ENCODE results near the gene ATP7A. TPM values are rescaled to one million over a fixed set of nuclear protein-coding genes. Genes with fewer than 3 reads are reported as not detected.
A peak's percentile ranks its signal among the peaks of the same experiment; 100 is the strongest.
"Not testable (repeated sequence)": the region's sequence is repeated elsewhere in the genome, so short reads cannot be mapped to it uniquely, and the experiment has no call there.

ATP7A gene
- total and polyA plus RNA-seq, 2 experiments from 2014 or later = 5.4 to 8.4 TPM

DNA sequence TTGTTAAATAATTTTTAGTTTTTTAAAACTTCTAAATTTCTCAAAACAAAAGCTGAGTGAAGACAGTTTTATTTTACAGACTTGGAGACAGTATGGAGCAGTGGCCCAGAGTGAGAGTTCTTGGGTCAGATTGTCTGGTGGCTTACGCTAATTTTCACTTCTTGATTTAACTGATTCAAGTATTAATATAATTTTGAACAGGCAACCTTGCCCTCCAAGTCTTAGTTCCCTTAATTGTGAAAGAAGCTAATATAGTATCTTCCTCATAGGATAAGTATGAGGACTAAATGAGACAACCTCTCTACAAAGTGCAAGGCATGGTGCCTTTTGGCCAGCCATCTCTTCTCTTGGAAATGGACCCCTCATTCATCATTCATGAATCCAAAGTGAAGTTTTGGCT, 25.4 kb downstream of the ATP7A start:
- DNase-seq (ENCODE audit: low read depth in 1 of 2, low spot score in 1 of 2) = no peak
- H3K36me3 ChIP-seq = no peaks in the 10 kb centered on the region
- no peak overlapping the region for H3K27ac ChIP-seq
- no peaks in the 10 kb centered on the region for H3K4me1 ChIP-seq (ENCODE audit: low read depth)
- no peaks in the 10 kb centered on the region for H3K9me3 ChIP-seq (ENCODE audit: low read depth)
- no peaks in the 10 kb centered on the region for H3K27me3 ChIP-seq
- TF ChIP-seq, protein P1, sequence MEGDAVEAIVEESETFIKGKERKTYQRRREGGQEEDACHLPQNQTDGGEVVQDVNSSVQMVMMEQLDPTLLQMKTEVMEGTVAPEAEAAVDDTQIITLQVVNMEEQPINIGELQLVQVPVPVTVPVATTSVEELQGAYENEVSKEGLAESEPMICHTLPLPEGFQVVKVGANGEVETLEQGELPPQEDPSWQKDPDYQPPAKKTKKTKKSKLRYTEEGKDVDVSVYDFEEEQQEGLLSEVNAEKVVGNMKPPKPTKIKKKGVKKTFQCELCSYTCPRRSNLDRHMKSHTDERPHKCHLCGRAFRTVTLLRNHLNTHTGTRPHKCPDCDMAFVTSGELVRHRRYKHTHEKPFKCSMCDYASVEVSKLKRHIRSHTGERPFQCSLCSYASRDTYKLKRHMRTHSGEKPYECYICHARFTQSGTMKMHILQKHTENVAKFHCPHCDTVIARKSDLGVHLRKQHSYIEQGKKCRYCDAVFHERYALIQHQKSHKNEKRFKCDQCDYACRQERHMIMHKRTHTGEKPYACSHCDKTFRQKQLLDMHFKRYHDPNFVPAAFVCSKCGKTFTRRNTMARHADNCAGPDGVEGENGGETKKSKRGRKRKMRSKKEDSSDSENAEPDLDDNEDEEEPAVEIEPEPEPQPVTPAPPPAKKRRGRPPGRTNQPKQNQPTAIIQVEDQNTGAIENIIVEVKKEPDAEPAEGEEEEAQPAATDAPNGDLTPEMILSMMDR (IDR thresholded peaks at IDR 0.05; ENCODE audit: low read depth, low read length) = no peak
- H3K4me3 ChIP-seq = no peak overlapping the region

DNA sequence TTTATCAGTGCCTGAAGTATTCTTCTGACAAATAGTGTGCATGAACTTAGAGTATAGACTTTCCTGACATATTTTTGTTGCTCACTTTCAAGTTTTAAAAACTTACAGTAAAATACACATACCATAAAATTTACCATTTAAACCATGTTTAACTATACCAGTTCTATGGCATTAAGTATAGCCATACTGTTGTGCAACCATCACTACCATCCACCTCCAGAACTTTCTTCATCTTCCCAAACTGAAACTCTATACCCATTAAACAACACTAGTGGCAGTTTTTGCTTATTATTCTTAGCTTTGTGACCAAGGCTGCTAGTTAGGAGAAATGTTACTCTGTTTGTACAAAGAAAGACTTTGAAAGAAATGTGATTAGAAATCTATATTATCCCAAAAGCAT, 25.8 kb downstream of the ATP7A start:
- Histone ChIP-seq H3K4me1 (ENCODE audit: low read depth) (no peaks in the 10 kb centered on the region), H3K27ac (no peak overlapping the region), H3K4me3 (no peak overlapping the region), H3K9me3 (ENCODE audit: low read depth) (no peaks in the 10 kb centered on the region), H3K27me3 (no peaks in the 10 kb centered on the region), H3K36me3 (no peaks in the 10 kb centered on the region)
- DNase-seq (ENCODE audit: low read depth in 1 of 2, low spot score in 1 of 2) = no peak
- TF ChIP-seq, protein P1 (IDR thresholded peaks at IDR 0.05; ENCODE audit: low read depth, low read length) = no peak

DNA sequence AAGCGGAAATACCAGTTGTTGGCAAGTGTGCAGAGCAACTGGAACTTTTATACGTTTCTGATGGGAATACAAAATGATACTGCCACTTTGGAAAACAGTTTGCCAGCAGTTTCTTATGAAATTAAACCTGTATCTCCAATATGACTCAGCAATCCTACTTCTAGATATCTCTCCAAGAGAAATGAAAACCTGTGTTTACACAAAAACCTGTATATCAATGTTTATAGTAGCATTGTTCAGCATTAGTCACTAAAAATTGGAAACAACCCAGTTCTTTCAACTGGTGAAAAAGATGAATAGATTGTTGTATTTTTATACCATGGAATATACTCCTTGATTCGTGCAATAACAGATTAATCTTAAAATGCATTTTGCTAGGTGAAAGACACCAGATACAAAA, 26.8 kb downstream of the ATP7A start:
- no peak overlapping the region for H3K27ac ChIP-seq
- DNase-seq (ENCODE audit: low read depth in 1 of 2, low spot score in 1 of 2) = peak in 1 of 2 donors; percentile 12
- H3K36me3 ChIP-seq = no peaks in the 10 kb centered on the region
- TF ChIP-seq, protein P1 (IDR thresholded peaks at IDR 0.05; ENCODE audit: low read depth, low read length) = no peak
- H3K9me3 ChIP-seq (ENCODE audit: low read depth) = no peaks in the 10 kb centered on the region
- H3K4me1 ChIP-seq (ENCODE audit: low read depth) = no peaks in the 10 kb centered on the region
- no peak overlapping the region for H3K4me3 ChIP-seq
- H3K27me3 ChIP-seq = no peaks in the 10 kb centered on the region

DNA sequence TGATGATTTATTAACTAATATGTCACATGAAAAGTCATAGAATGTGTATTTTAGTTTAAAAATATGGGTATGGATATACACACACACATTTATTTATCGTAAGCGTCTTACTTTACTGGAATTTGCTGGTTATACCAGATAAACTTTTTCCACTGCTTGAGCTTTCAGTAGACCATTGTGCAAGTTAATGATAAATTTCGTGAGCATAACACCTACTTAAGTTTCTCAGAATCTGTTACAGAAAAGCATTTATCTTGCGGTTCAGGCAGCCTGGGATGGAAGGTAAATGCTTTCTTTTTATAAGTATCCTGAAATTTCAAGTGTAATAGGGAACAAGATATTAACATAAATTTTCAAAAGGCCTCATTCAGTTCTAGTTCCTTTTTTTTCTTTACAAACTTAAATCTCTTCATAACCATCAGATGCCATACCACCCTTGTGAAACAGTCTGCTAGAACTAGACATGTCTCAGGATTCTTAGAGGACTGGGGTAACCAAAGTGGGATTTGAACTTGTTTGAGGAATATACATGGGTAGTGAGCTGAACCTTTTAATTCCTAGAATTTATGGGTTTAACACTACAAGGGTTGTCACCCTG, 27.7 kb downstream of the ATP7A start:
- no peaks in the 10 kb centered on the region for H3K27me3 ChIP-seq
- no peak overlapping the region for H3K4me3 ChIP-seq
- no peaks in the 10 kb centered on the region for H3K9me3 ChIP-seq (ENCODE audit: low read depth)
- no peaks in the 10 kb centered on the region for H3K36me3 ChIP-seq
- TF ChIP-seq, protein P1 (IDR thresholded peaks at IDR 0.05; ENCODE audit: low read depth, low read length) = no peak
- H3K4me1 ChIP-seq (ENCODE audit: low read depth) = no peaks in the 10 kb centered on the region
- no peak overlapping the region for H3K27ac ChIP-seq
- DNase-seq (ENCODE audit: low read depth in 1 of 2, low spot score in 1 of 2) = no peak

DNA sequence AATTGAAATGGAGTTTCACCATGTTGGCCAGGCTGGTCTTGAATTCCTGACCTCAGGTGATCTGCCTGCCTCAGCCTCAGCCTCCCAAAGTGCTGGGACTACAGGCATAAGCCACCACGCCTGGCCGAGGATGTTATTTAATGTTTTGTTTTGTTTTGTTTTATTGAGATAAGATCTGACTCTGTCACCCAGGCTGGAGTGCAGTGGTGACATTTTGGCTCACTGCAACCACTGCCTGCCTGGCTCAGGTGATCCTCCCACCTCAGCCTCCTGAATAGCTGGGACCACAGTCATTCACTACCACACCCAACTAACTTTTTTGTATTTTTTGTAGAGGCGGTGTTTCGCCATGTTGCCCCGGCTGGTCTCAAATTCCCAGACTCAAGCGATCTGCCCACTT, 34.5 kb downstream of the ATP7A start:
- H3K36me3 ChIP-seq; DNase-seq (ENCODE audit: low read depth in 1 of 2, low spot score in 1 of 2): not testable (repeated sequence)

GRCh38 chrX:77945910-77946545, 35.5 kb downstream of the ATP7A start:
- Histone ChIP-seq H3K4me1 (ENCODE audit: low read depth) (no peaks in the 10 kb centered on the region), H3K9me3 (ENCODE audit: low read depth) (no peaks in the 10 kb centered on the region), H3K27me3 (no peaks in the 10 kb centered on the region), H3K27ac (no peak overlapping the region), H3K4me3 (no peak overlapping the region), H3K36me3 (no peaks in the 10 kb centered on the region)
- TF ChIP-seq, protein P1 (IDR thresholded peaks at IDR 0.05; ENCODE audit: low read depth, low read length) = no peak
- no peak for DNase-seq (ENCODE audit: low read depth in 1 of 2, low spot score in 1 of 2)

More for the DNA sequence above, 34.5 kb downstream of the ATP7A start:
- not testable (repeated sequence) for H3K4me3 ChIP-seq; H3K27ac ChIP-seq; H3K9me3 ChIP-seq (ENCODE audit: low read depth); H3K27me3 ChIP-seq; H3K4me1 ChIP-seq (ENCODE audit: low read depth)

Measured in cardiac muscle cell (in vitro differentiated cells and primary cell).